A673 (cell line): ENCODE measurements around the gene CACNA1G.

Experiments
- EZH2 ChIP-seq: fragments of 200-600 bp; sonication (generic); IDR thresholded peaks from 2 replicates; pipeline ENCODE4 v1.6.1; 2017; ENCODE audit warnings: borderline replicate concordance, low read depth, mild to moderate bottlenecking, mixed read lengths, antibody characterized with exemption, low read length; ENCODE audit not compliant: poor library complexity, severe bottlenecking
- TF ChIP-seq, protein P1 (sequence below): fragments of 300-800, 200-600 bp; sonication (generic); conservative IDR thresholded peaks from 2 replicates; pipeline ENCODE4 v1.5.1; 2017; ENCODE audit warnings: low read depth, mild to moderate bottlenecking, antibody characterized with exemption, low read length, moderate library complexity, mixed read lengths

DNA sequence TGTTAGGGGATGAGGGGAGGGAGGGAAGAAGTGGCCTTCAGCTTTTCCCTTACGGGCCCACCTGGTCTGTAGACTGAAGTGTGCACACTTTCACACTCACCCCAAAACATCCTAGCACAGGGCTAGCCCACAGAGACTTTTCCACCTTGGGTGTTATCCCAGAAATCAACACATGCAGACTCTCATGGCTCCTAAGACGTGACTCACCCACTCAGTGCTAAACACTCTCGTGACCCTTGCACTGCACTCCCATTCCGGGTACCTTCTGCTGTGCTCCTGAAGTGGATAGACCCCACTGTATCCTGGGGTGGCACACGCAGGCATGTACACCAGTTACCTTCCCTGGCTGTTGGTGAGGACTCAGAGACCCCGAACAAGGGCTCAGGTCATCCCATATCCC is 51.1 kb downstream of the CACNA1G start:
- no peak for TF ChIP-seq EZH2
- TF ChIP-seq, protein P1, sequence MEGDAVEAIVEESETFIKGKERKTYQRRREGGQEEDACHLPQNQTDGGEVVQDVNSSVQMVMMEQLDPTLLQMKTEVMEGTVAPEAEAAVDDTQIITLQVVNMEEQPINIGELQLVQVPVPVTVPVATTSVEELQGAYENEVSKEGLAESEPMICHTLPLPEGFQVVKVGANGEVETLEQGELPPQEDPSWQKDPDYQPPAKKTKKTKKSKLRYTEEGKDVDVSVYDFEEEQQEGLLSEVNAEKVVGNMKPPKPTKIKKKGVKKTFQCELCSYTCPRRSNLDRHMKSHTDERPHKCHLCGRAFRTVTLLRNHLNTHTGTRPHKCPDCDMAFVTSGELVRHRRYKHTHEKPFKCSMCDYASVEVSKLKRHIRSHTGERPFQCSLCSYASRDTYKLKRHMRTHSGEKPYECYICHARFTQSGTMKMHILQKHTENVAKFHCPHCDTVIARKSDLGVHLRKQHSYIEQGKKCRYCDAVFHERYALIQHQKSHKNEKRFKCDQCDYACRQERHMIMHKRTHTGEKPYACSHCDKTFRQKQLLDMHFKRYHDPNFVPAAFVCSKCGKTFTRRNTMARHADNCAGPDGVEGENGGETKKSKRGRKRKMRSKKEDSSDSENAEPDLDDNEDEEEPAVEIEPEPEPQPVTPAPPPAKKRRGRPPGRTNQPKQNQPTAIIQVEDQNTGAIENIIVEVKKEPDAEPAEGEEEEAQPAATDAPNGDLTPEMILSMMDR: no peak
